ENCODE measurements around the gene CPLANE2. TPM values are rescaled to one million over a fixed set of nuclear protein-coding genes. Genes with fewer than 3 reads are reported as not detected.
A peak's percentile ranks its signal among the peaks of the same experiment; 100 is the strongest.
"Not testable (repeated sequence)": the region's sequence is repeated elsewhere in the genome, so short reads cannot be mapped to it uniquely, and the experiment has no call there.

The CPLANE2 gene
- total and polyA plus RNA-seq, 3 experiments from 2014 or later, result 2.6 to 5.6 (median 5.2) TPM

GRCh38 chr1:16266411-16267118 lies 29.6 kb upstream of the CPLANE2 start:
- DNase-seq, result no peak
- peak overlapping the region in 3 of 8 donors; percentile 13 to 59 (median 19) for H3K27ac Mint-ChIP-seq
- no peaks in the 10 kb centered on the region for H3K36me3 ChIP-seq (ENCODE audit: insufficient read depth, low read length)
- peaks cover 21 to 40% (median 32%) of the 10 kb centered on the region in 3 donors for H3K4me1 Mint-ChIP-seq
- no peaks in the 10 kb centered on the region for H3K9me3 ChIP-seq (ENCODE audit: low read length)
- CTCF ChIA-PET, result no interaction called here
- no peaks in the 10 kb centered on the region for H3K27me3 ChIP-seq (ENCODE audit: insufficient read depth, low read length, poor library complexity, severe bottlenecking)
- no peaks in the 10 kb centered on the region for H3K9me3 Mint-ChIP-seq
- POLR2A ChIA-PET, result no interaction called here
- no peaks in the 10 kb centered on the region for H3K27me3 Mint-ChIP-seq
- H3K36me3 Mint-ChIP-seq, result peaks cover 0 to 18% (median 8%) of the 10 kb centered on the region in 3 donors
- H3K4me3 ChIP-seq (ENCODE audit: low read length), result no peak overlapping the region
- no peak overlapping the region for H3K27ac ChIP-seq (ENCODE audit: low read depth, low read length)
- peaks cover 10% of the 10 kb centered on the region for H3K4me1 ChIP-seq (ENCODE audit: insufficient read depth, low read length)
- H3K4me3 Mint-ChIP-seq, result no peak overlapping the region

- CTCF ChIA-PET, result no interaction called here
- no peaks in the 10 kb centered on the region for H3K9me3 Mint-ChIP-seq
- no peaks in the 10 kb centered on the region for H3K9me3 ChIP-seq (ENCODE audit: low read length)
These were observed 25.1 kb upstream of the CPLANE2 start for GRCh38 chr1:16262067-16262466.

GRCh38 chr1:16260814-16261213 lies 23.8 kb upstream of the CPLANE2 start:
- H3K27ac Mint-ChIP-seq, result no peak overlapping the region
- CTCF ChIA-PET, result interaction anchor here (1.0 to 1.3 kb wide), 2 partner anchors 16 to 182 kb away, joined by 3 to 4 read pairs; no protein-coding TSS in a partner anchor

More at GRCh38 chr1:16262067-16262466, 25.1 kb upstream of the CPLANE2 start:
- no peaks in the 10 kb centered on the region for H3K36me3 ChIP-seq (ENCODE audit: insufficient read depth, low read length)
- H3K4me3 Mint-ChIP-seq, result no peak overlapping the region
- peak overlapping the region in 1 of 8 donors; percentile 38 for H3K27ac Mint-ChIP-seq
- no peak overlapping the region for H3K4me3 ChIP-seq (ENCODE audit: low read length)
- no peaks in the 10 kb centered on the region for H3K27me3 Mint-ChIP-seq
- POLR2A ChIA-PET, result no interaction called here
- peaks cover 6% of the 10 kb centered on the region for H3K4me1 ChIP-seq (ENCODE audit: insufficient read depth, low read length)
- DNase-seq, result no peak
- H3K4me1 Mint-ChIP-seq, result peaks cover 7 to 22% (median 15%) of the 10 kb centered on the region in 3 donors
- no peaks in the 10 kb centered on the region for H3K27me3 ChIP-seq (ENCODE audit: insufficient read depth, low read length, poor library complexity, severe bottlenecking)
- no peak overlapping the region for H3K27ac ChIP-seq (ENCODE audit: low read depth, low read length)
- H3K36me3 Mint-ChIP-seq, result peaks cover 0 to 19% (median 3%) of the 10 kb centered on the region in 3 donors

DNA sequence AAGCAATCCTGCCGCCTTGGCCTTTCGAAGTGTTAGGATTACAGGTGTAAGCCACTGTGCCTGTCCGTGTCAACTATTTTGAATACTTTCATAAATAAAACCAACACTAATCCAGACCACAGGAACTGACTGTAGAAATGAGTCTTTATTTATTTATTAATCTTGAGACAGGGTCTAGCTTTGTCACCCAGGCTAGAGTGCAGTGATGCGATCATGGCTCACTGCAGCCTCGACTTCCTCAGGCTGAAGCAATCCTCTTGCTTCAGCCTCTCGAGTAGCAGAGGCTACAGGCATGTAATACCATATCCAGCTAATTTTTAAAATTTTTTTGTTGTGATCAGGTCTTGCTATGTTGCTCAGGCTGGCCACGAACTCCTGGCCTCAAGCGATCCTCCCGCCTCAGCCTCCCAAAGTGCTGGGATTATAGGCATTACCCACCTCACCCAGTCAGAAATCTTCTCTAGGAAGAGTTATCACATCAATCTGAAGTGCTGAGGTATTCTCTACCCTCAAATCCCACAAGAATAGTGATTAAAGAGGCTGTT lies 21.7 kb upstream of the CPLANE2 start:
- no peak for DNase-seq
- no peaks in the 10 kb centered on the region for H3K9me3 Mint-ChIP-seq
- H3K27ac Mint-ChIP-seq, result peak overlapping the region in 6 of 8 donors; percentile 9 to 79 (median 60)
- Histone ChIP-seq H3K4me3 (ENCODE audit: low read length) (no peak overlapping the region), H3K9me3 (ENCODE audit: low read length) (no peaks in the 10 kb centered on the region), H3K4me1 (ENCODE audit: insufficient read depth, low read length) (no peaks in the 10 kb centered on the region), H3K27ac (ENCODE audit: low read depth, low read length) (no peak overlapping the region), H3K36me3 (ENCODE audit: insufficient read depth, low read length) (peaks cover 19% of the 10 kb centered on the region), H3K27me3 (ENCODE audit: insufficient read depth, low read length, poor library complexity, severe bottlenecking) (no peaks in the 10 kb centered on the region)
- H3K27me3 Mint-ChIP-seq, result no peaks in the 10 kb centered on the region
- H3K36me3 Mint-ChIP-seq, result peaks cover 0 to 49% (median 2%) of the 10 kb centered on the region in 3 donors
- CTCF ChIA-PET, result no interaction called here
- H3K4me3 Mint-ChIP-seq, result no peak overlapping the region
- peaks cover 2 to 8% (median 4%) of the 10 kb centered on the region in 3 donors for H3K4me1 Mint-ChIP-seq
- POLR2A ChIA-PET, result no interaction called here

More at GRCh38 chr1:16260814-16261213, 23.8 kb upstream of the CPLANE2 start:
- Mint-ChIP-seq H3K27me3 (no peaks in the 10 kb centered on the region), H3K9me3 (no peaks in the 10 kb centered on the region), H3K36me3 (peaks cover 0 to 31% (median 3%) of the 10 kb centered on the region in 3 donors), H3K4me3 (no peak overlapping the region), H3K4me1 (peaks cover 5 to 14% (median 6%) of the 10 kb centered on the region in 3 donors)
- POLR2A ChIA-PET, result no interaction called here
- no peak for DNase-seq
- Histone ChIP-seq H3K36me3 (ENCODE audit: insufficient read depth, low read length) (peaks cover 2% of the 10 kb centered on the region), H3K4me3 (ENCODE audit: low read length) (no peak overlapping the region), H3K27me3 (ENCODE audit: insufficient read depth, low read length, poor library complexity, severe bottlenecking) (no peaks in the 10 kb centered on the region), H3K4me1 (ENCODE audit: insufficient read depth, low read length) (no peaks in the 10 kb centered on the region), H3K27ac (ENCODE audit: low read depth, low read length) (no peak overlapping the region), H3K9me3 (ENCODE audit: low read length) (no peaks in the 10 kb centered on the region)

GRCh38 chr1:16257968-16258367 lies 21.0 kb upstream of the CPLANE2 start:
- no peak overlapping the region for H3K4me3 ChIP-seq (ENCODE audit: low read length)
- H3K4me1 Mint-ChIP-seq, result peaks cover 2 to 8% (median 4%) of the 10 kb centered on the region in 3 donors
- H3K36me3 Mint-ChIP-seq, result peaks cover 0 to 56% (median 2%) of the 10 kb centered on the region in 3 donors
- no peak overlapping the region for H3K27ac ChIP-seq (ENCODE audit: low read depth, low read length)
- H3K9me3 Mint-ChIP-seq, result no peaks in the 10 kb centered on the region
- H3K4me3 Mint-ChIP-seq, result no peak overlapping the region
- H3K9me3 ChIP-seq (ENCODE audit: low read length), result no peaks in the 10 kb centered on the region
- H3K4me1 ChIP-seq (ENCODE audit: insufficient read depth, low read length), result no peaks in the 10 kb centered on the region
- no peaks in the 10 kb centered on the region for H3K27me3 ChIP-seq (ENCODE audit: insufficient read depth, low read length, poor library complexity, severe bottlenecking)
- ChIA-PET CTCF (no interaction called here), POLR2A (no interaction called here)
- no peak for DNase-seq
- H3K36me3 ChIP-seq (ENCODE audit: insufficient read depth, low read length), result peaks cover 25% of the 10 kb centered on the region
- H3K27me3 Mint-ChIP-seq, result no peaks in the 10 kb centered on the region
- H3K27ac Mint-ChIP-seq, result peak overlapping the region in 3 of 8 donors; percentile 36 to 73 (median 57)

- H3K4me1 Mint-ChIP-seq; H3K4me3 ChIP-seq (ENCODE audit: low read length); H3K9me3 ChIP-seq (ENCODE audit: low read length); DNase-seq; CTCF ChIA-PET; H3K4me1 ChIP-seq (ENCODE audit: insufficient read depth, low read length); H3K27ac ChIP-seq (ENCODE audit: low read depth, low read length); H3K9me3 Mint-ChIP-seq; POLR2A ChIA-PET; H3K4me3 Mint-ChIP-seq; H3K27me3 ChIP-seq (ENCODE audit: insufficient read depth, low read length, poor library complexity, severe bottlenecking); H3K27me3 Mint-ChIP-seq: not testable (repeated sequence)
- Mint-ChIP-seq H3K36me3 (peaks cover 0 to 60% (median 4%) of the 10 kb centered on the region in 3 donors), H3K27ac (peak overlapping the region in 3 of 8 donors; percentile 12 to 27 (median 14))
- peaks cover 28% of the 10 kb centered on the region for H3K36me3 ChIP-seq (ENCODE audit: insufficient read depth, low read length)
These were observed 20.6 kb upstream of the CPLANE2 start for GRCh38 chr1:16257556-16257955.

GRCh38 chr1:16256478-16256877 lies 19.5 kb upstream of the CPLANE2 start:
- CTCF ChIA-PET, result no interaction called here
- peak overlapping the region in 2 of 8 donors; percentile 11 to 51 for H3K27ac Mint-ChIP-seq

DNA sequence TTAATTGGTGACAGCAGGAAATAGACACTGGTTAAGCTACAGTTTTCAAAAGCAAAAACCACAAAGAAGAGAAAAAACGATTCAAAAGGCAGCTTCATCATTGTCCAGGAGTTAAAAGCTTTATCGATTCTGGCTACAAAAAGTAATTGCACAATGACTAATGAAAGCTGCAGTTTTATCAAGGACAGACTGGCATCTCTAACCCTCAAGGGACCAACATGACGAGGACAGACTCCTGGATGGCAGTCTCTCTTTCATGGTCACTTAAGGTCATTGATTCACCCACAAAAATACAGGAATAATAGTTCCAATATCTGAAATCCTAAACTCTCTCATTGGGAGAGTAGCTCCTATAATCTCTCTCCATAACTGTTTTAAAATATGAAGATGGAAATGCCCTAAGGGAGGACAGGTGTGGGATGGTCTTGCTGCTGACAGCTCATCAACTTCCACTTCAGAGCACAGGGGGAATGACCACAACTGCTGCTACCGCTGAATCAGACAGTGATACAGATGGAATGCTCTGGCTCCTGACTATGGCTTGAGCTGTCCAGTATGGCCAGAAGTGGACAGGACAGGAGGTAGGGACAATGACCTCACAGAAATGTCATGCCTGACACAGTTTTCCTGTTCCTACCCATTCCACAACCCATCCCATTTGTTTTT lies 17.4 kb upstream of the CPLANE2 start:
- peaks cover 6 to 10% (median 7%) of the 10 kb centered on the region in 3 donors for H3K4me1 Mint-ChIP-seq
- peaks cover 8% of the 10 kb centered on the region for H3K4me1 ChIP-seq (ENCODE audit: insufficient read depth, low read length)
- H3K36me3 ChIP-seq (ENCODE audit: insufficient read depth, low read length), result peaks cover 36% of the 10 kb centered on the region
- peaks cover 0 to 81% (median 8%) of the 10 kb centered on the region in 3 donors for H3K36me3 Mint-ChIP-seq
- no peaks in the 10 kb centered on the region for H3K9me3 ChIP-seq (ENCODE audit: low read length)
- no peaks in the 10 kb centered on the region for H3K27me3 ChIP-seq (ENCODE audit: insufficient read depth, low read length, poor library complexity, severe bottlenecking)
- no peak overlapping the region for H3K27ac ChIP-seq (ENCODE audit: low read depth, low read length)
- peak overlapping the region in 6 of 8 donors; percentile 27 to 88 (median 42) for H3K27ac Mint-ChIP-seq
- H3K27me3 Mint-ChIP-seq, result no peaks in the 10 kb centered on the region
- CTCF ChIA-PET, result no interaction called here
- POLR2A ChIA-PET, result no interaction called here
- H3K4me3 Mint-ChIP-seq, result no peak overlapping the region
- DNase-seq, result no peak
- H3K9me3 Mint-ChIP-seq, result no peaks in the 10 kb centered on the region
- no peak overlapping the region for H3K4me3 ChIP-seq (ENCODE audit: low read length)

More at GRCh38 chr1:16256478-16256877, 19.5 kb upstream of the CPLANE2 start:
- H3K4me3 Mint-ChIP-seq, result no peak overlapping the region
- H3K27me3 Mint-ChIP-seq, result no peaks in the 10 kb centered on the region
- DNase-seq, result no peak
- no peaks in the 10 kb centered on the region for H3K9me3 Mint-ChIP-seq
- H3K4me1 Mint-ChIP-seq, result peaks cover 2 to 8% (median 4%) of the 10 kb centered on the region in 3 donors
- no peaks in the 10 kb centered on the region for H3K4me1 ChIP-seq (ENCODE audit: insufficient read depth, low read length)
- POLR2A ChIA-PET, result no interaction called here
- H3K36me3 ChIP-seq (ENCODE audit: insufficient read depth, low read length), result peaks cover 36% of the 10 kb centered on the region
- H3K27ac ChIP-seq (ENCODE audit: low read depth, low read length), result no peak overlapping the region
- no peaks in the 10 kb centered on the region for H3K27me3 ChIP-seq (ENCODE audit: insufficient read depth, low read length, poor library complexity, severe bottlenecking)
- H3K36me3 Mint-ChIP-seq, result peaks cover 0 to 69% (median 8%) of the 10 kb centered on the region in 3 donors
- no peaks in the 10 kb centered on the region for H3K9me3 ChIP-seq (ENCODE audit: low read length)
- no peak overlapping the region for H3K4me3 ChIP-seq (ENCODE audit: low read length)

All from CD8-positive, alpha-beta memory T cell (primary cell).